Measurements from ENCODE around the gene PRKAG1.

- TF ChIP-seq CTCF (IDR thresholded peaks at IDR 0.05; ENCODE audit: insufficient read depth, low read depth, low read length) = no peak
- no peak for TF ChIP-seq EZH2 (IDR thresholded peaks at IDR 0.05; ENCODE audit: insufficient read depth, low read length)
Measured at GRCh38 chr12:49054096-49054495, 35.5 kb upstream of the PRKAG1 start.

Measured in astrocyte (in vitro differentiated cells and primary cell).